A172 (cell line): ENCODE results near the gene PCBD2. TPM values are rescaled to one million over a fixed set of nuclear protein-coding genes. Genes with fewer than 3 reads are reported as not detected.
"Not testable (repeated sequence)": the region's sequence is repeated elsewhere in the genome, so short reads cannot be mapped to it uniquely, and the experiment has no call there.

Source experiments
- DNase-seq: peaks from one replicate; pipeline ENCODE4 v3.0.0-alpha.2; 2015; ENCODE audit warnings: low spot score
- total RNA-seq: library from RNA; depleted of rRNA; stranded (reverse); fragments of >200 nt; shearing (Covaris generic); gene quantifications from 2 replicates; pipeline ENCODE4 v1.2.3, GENCODE V29; 2014

The PCBD2 gene
- total RNA-seq, 1 experiment from 2014 or later, result 5.5 TPM

DNA sequence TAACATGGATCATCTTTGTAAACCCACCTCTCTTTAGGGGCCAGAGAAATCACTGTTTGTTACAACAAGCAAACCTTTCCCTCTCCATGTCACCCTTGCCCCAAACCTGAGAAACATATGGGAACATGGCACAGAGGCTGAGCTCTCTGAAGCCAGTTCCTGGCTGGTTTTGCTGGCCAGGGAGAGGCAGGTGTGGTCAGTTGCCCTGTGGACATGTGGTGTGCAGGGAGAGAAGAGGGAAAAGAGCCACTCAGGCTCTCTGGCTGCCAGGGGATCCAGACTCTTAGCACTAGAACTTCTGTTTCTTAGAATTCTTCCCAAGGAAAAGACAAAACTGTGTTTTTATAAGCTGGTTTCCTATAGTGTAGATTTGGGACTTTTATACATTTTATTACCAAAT, 58.2 kb downstream of the PCBD2 start:
- DNase-seq, result no peak

- no peak for DNase-seq
These were observed 59.7 kb downstream of the PCBD2 start for GRCh38 chr5:134964359-134965270.

- no peak for DNase-seq
These were observed 60.4 kb downstream of the PCBD2 start for GRCh38 chr5:134965271-134965825.

GRCh38 chr5:134967607-134968006, 62.7 kb downstream of the PCBD2 start, which contains the start of gene CATSPER3:
CATSPER3 (plus strand) TSS chr5:134967907; CDS start chr5:134967992, 85 bp downstream.
- DNase-seq, result no peak

DNA sequence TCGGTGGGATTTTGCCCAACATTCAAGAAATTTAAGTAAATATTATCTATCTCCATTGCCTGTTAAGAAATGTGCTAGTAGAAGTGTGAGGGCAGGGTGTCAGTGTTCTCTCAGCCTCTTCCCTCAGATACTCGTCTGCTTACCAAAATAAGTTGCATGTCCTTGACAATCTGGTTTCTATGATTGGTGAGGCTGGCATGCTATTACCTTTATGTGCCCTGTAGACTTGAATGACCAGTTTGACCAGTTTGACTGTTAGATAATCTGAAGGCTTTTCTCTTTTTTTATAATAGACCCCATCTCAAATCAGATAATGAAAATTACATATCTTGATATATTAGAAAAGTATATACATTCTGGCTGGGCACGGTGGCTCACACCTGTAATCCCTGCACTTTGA, 63.1 kb downstream of the PCBD2 start:
- DNase-seq, result no peak

DNA sequence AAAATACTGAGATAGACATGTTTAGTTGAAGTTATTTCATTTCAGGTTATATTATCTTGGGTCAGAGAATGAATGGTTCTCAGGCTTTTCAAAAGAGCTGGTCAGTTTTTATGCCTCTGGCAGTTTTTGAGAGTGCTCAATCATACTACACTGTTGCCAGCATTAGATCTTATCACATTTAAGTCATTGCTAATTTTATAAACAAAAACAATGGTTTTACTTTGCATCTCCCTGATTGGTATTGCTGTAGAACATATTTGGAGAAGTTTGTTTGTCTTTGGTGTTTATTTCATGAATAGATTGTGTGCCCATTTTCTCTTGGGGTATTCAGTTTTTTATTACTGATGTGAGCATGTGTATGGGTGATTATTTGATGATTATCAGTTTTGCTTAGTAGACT, 64.2 kb downstream of the PCBD2 start:
- no peak for DNase-seq

GRCh38 chr5:134975078-134975715, 70.3 kb downstream of the PCBD2 start:
- DNase-seq, result no peak

DNA sequence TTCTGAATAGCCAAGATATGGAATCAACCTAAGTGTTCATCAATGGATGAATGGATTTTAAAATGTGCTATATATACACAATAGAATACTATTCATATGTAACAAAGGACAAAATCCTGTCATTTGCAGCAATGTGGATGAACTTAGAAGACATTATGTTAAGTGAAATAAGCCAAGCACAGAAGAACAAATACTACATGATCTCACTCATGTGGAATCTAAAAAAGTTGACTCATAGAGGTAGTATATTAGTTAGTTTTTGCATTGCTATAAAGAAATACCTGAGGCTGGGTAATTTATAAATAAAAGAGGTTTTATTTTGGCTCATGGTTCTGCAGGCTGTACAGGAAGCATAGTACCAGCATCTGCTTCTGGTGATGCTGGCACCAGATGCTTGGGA, 70.9 kb downstream of the PCBD2 start:
- DNase-seq, result no peak

- no peak for DNase-seq
These were observed 71.9 kb downstream of the PCBD2 start for GRCh38 chr5:134976841-134977240.

- no peak for DNase-seq
These were observed 74.5 kb downstream of the PCBD2 start for GRCh38 chr5:134979416-134979815.

GRCh38 chr5:134982230-134982629, 77.3 kb downstream of the PCBD2 start:
- no peak for DNase-seq

GRCh38 chr5:134989266-134989830, 84.4 kb downstream of the PCBD2 start:
- DNase-seq, result no peak

DNA sequence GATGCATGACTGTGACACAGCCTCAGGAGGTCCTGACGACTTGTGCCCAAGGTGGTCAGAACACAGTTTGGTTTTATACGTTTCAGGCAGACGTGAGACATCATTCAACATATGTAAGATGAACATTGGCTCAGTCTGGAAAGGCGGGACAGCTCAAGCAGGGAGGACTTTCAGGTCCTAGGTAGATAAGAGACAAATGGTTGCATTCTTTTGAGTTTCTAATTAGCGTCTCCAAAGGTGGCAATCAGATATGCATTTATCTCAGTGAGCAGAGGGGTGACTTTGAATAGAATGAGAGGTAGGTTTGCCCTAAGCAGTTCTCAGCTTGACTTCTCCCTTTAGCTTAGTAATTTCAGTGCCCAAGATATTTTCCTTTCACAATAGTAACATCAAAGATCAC, 85.3 kb downstream of the PCBD2 start:
- not testable (repeated sequence) for DNase-seq

DNA sequence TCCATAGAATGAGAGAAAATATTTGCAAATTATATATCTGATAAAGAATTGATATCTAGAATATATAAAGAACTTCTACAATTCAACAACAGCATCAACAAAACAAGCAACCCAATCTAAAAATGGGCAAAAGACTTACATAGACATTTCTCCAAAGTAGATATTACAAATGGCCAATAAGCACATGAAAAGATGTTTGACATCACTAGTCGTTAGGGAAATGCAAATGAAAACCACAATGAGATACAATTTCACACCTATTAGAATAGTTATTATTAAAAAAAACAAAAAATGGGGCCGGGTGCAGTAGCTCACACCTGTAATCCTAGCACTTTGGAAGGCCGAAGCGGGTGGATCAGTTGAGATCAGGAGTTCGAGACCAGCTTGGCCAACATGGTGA, 87.2 kb downstream of the PCBD2 start:
- no peak for DNase-seq

DNA sequence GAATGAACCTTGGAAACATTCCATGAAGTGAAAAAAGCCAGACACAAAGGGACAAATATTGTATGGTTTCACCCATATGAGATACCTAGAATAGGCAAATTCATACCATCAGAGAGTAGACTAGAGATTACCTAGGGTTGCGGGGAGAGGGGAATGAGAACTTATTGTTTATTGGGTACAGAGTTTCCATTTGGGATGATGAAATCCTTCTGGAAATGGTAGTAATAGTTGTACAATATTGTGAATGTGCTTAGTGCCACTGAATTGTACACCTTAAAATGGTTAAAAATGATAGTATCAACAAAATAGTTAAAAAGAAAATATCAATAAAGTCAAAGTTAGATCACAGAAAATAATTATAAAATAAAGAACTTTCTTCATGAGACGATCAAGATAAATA, 88.2 kb downstream of the PCBD2 start:
- no peak for DNase-seq

DNA sequence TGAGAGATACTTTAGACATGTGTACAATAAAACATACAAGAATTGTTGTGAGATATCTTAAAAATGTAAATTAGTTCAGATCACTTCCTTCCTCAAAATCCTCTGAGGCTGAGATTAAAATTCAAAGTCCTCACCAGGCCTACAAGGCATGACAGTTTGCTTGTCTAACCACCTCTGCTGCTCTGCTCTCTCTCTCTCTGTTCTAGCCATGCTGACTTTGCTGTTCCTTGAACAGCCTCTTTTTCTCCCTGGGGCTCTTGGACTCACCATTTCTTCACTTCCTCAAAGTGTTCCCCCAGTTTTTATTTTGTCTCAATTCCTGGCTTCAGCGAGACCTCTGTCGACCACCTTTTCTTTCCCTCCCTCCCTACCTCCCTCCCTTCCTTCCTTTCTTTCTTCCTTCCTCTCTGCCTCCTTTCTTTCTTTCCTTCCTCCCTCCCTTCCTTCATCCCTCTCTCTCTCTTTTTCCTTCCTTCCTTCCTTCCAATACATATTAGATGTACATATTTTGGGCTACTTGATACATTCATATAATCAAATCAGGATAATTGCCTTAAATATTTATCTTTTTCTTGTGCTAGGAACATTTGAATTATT, 89.7 kb downstream of the PCBD2 start:
- DNase-seq, result no peak

DNA sequence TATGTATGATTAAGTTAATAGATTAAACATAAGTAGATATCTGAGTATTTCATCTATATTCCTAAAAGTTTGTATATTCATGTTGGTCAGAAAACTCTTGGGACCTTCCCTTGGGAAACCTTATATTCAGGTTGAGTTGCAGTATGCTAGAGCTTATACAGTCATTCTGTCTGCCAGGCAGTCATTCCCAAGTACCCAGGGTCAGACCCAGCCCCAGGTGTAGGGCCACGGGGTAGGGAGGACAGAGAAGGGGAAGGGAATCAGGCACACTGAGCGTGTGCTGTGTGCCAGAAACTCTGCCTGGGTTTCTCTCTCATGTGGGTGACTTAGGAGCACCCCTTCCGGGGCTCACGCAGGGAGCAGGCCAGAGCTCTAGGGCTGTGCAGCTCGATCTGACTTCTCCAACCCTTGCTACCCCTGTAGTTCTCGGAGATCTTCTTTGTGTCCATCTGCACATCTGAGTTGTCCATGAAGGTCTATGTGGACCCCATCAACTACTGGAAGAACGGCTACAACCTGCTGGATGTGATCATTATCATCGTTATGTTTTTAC, 91.0 kb downstream of the PCBD2 start:
- DNase-seq, result no peak

DNA sequence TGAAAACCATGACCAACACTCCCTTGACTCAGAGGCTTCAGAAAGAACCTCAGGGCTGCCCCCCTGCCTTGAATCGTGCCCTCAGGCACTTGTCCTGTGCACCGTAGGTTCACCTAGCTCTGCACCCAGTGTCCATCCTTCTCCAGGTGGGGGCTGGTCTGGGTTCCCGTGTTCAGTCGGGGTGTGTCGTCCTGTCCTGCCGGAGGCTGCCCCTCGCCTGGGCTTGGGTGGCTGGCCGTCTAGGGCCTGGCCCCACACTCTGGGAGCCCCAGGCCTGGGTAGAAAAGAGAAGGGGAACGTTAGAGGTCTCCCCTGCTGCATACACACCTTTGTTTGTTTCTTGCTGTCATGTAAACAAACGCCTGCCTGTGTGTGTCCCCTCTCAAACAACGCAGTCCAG, 92.1 kb downstream of the PCBD2 start:
- no peak for DNase-seq

DNA sequence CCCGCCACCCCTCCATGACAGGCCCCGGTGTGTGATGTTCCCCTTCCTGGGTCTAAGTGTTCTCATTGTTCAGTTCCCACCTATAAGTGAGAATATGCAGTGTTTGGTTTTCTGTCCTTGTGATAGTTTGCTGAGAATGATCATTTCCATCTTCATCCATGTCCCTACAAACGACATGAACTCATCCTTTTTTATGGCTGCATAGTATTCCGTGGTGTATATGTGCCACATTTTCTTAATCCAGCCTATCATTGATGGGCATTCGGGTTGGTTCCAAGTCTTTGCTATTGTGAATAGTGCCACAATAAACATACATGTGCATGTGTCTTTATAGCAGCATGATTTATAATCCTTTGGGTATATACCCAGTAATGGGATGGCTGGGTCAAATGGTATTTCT, 93.1 kb downstream of the PCBD2 start:
- DNase-seq, result not testable (repeated sequence)

- no peak for DNase-seq
These were observed 99.4 kb downstream of the PCBD2 start for GRCh38 chr5:135004376-135004775.

- DNase-seq, result no peak
These were observed 100.1 kb downstream of the PCBD2 start for GRCh38 chr5:135005076-135005475.

DNA sequence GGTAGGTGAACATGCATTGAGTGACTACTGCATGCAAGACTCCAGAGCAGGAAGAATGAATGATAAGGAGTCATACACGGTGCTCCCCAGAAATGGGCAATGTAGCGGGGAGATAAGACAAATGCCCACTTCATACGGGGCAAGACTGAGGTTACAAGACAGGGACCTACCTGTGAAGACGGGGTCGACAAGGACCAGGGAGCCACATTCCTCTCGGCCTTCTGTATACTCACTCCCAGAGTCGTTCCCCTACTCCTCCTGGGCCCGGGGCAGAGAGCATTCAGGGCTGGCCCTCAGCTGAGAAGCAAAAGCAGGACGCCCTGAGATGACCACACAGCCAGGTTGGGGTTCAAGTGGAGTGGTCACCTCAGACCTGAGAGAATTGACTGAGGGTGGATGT, 102.4 kb downstream of the PCBD2 start:
- DNase-seq, result no peak
